NCI-H526 treated with DMSO at 0.1 percent for 48 hours (cell line): ENCODE data around the gene EIF2D.

Experiments
- DNase-seq: peaks from one replicate; lab custom pipeline; 2025; lab: John Stamatoyannopoulos, UW

Gene EIF2D

GRCh38 chr1:206547104-206547503 lies 65.2 kb downstream of the EIF2D start:
- DNase-seq = no peak

- no peak for DNase-seq
Measured at GRCh38 chr1:206545351-206545750, 66.9 kb downstream of the EIF2D start.

GRCh38 chr1:206544562-206545257 lies 67.6 kb downstream of the EIF2D start:
- DNase-seq = peak; percentile 26
